ENCODE data around the gene YIPF3. TPM values are rescaled to one million over a fixed set of nuclear protein-coding genes. Genes with fewer than 3 reads are reported as not detected.

YIPF3 gene
- total RNA-seq, 4 donors from 2014 or later, result 82.6 to 119 (median 89.0) TPM

DNA sequence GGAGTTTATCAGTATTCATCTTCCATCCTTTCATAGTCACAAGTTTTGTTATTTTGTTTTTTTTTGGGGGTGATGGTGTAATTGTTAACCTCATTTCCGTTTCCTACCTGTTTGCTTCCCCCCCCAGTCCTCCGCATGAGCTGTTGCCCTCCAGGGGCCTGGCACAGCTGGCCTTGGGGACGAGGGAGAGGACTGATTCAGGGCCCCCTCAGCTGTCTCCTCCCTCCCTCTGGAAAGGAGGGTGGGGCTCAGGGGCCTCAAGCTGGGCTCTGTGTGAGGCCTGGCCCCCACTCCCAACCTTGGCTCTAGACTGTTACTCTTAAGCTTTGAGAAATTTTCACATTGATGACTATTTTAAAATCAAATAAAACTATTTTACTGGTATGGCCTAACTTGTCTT is 10.6 kb downstream of the YIPF3 start:
- DNase-seq (ENCODE audit: low spot score in 2 of 2), result no peak
- H3K4me3 ChIP-seq (ENCODE audit: low read depth, poor library complexity, severe bottlenecking), result no peak overlapping the region
- 76 to 77% methylated on average over 3 of the region's 3 CpGs for WGBS, 2 donors
- no peak for TF ChIP-seq POLR2A (IDR thresholded peaks at IDR 0.05)
- TF ChIP-seq, protein P1, sequence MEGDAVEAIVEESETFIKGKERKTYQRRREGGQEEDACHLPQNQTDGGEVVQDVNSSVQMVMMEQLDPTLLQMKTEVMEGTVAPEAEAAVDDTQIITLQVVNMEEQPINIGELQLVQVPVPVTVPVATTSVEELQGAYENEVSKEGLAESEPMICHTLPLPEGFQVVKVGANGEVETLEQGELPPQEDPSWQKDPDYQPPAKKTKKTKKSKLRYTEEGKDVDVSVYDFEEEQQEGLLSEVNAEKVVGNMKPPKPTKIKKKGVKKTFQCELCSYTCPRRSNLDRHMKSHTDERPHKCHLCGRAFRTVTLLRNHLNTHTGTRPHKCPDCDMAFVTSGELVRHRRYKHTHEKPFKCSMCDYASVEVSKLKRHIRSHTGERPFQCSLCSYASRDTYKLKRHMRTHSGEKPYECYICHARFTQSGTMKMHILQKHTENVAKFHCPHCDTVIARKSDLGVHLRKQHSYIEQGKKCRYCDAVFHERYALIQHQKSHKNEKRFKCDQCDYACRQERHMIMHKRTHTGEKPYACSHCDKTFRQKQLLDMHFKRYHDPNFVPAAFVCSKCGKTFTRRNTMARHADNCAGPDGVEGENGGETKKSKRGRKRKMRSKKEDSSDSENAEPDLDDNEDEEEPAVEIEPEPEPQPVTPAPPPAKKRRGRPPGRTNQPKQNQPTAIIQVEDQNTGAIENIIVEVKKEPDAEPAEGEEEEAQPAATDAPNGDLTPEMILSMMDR (IDR thresholded peaks at IDR 0.05), result no peak
- intact Hi-C loops (cut with DNase I; ENCODE audit: low total_unique reads), result loop anchor here (5.0 to 10.0 kb wide), 3 partner anchors 54 to 244 kb away; no protein-coding TSS in a partner anchor

DNA sequence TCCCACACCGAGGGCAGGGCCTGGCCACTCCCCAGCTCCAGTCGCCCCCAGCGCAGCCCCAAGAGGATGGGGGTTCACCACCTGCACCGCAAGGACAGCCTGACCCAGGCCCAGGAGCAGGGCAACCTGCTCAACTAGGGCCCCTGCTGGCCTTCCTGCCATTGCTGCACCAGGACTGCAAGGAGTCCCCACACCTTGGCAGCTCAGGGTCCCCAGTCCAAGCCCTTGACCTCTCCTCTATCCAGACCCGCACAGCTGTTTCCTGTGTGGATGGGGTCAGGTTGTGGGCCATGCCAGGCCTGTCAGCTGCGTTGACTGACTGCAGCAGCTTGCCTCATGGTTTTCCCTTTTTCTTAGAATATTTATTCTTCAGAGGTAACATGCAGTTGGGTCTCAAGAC is 11.0 kb downstream of the YIPF3 start:
- no peak overlapping the region for H3K4me3 ChIP-seq (ENCODE audit: low read depth, poor library complexity, severe bottlenecking)
- 68 to 85% methylated on average over 5 to 6 of the region's 6 CpGs for WGBS, 2 donors
- DNase-seq (ENCODE audit: low spot score in 2 of 2), result no peak
- intact Hi-C loops (cut with DNase I; ENCODE audit: low total_unique reads), result loop anchor here (5.0 to 10.0 kb wide), 3 partner anchors 53 to 243 kb away; no protein-coding TSS in a partner anchor
- no peak for TF ChIP-seq POLR2A (IDR thresholded peaks at IDR 0.05)
- TF ChIP-seq, protein P1 (IDR thresholded peaks at IDR 0.05), result no peak

DNA sequence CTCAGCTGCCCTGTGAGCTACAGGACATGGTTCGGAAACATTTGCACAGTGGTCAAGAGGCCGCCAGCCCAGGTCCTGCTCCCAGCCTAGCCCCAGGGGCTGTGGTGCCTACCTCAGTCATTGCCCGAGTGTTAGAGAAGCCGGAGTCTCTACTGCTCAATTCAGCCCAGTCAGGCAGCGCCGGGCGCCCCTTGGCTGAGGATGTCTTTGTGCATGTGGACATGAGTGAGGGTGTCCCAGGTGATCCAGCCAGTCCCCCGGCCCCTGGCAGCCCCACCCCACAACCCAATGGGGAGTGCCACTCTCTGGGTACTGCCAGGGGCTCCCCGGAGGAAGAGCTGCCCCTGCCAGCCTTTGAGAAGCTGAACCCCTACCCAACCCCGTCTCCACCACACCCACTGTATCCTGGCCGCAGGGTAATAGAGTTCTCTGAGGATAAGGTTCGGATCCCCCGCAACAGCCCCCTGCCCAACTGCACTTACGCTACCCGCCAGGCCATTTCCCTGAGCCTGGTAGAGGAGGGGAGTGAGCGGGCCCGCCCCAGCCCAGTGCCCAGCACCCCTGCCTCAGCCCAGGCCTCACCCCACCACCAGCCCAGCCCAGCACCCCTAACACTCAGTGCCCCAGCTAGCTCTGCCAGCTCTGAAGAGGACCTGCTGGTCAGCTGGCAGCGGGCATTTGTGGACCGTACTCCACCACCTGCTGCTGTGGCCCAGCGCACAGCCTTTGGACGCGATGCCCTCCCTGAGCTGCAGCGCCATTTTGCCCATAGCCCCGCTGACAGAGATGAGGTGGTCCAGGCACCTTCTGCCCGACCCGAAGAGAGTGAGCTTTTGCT is 11.8 kb downstream of the YIPF3 start:
- intact Hi-C loops (cut with DNase I; ENCODE audit: low total_unique reads), result loop anchor here (5.0 to 10.0 kb wide), 3 partner anchors 53 to 243 kb away; no protein-coding TSS in a partner anchor
- H3K4me3 ChIP-seq (ENCODE audit: low read depth, poor library complexity, severe bottlenecking), result no peak overlapping the region
- TF ChIP-seq, protein P1 (IDR thresholded peaks at IDR 0.05), result no peak
- no peak for DNase-seq (ENCODE audit: low spot score in 2 of 2)
- WGBS, 2 donors, result 90 to 93% methylated on average over 23 to 24 of the region's 26 CpGs

DNA sequence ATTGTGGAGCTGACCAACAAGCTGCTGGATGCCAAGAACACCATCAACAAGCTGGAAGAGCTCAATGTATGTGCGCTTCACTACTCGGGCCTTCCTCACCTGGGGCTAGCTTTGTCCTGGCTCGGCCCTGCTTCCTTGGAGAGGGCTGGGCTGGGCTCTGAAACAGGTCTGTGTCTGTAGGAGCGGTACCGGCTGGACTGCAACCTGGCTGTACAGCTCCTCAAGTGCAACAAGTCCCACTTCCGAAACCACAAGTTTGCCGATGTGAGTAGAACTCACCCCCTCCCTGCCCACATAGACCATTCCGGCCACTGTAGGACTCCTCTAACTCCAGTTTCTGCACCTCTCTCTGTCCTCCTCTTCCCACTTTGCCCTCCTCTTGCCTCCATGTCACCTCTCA is 13.3 kb downstream of the YIPF3 start:
- DNase-seq (ENCODE audit: low spot score in 2 of 2), result no peak
- H3K4me3 ChIP-seq (ENCODE audit: low read depth, poor library complexity, severe bottlenecking), result no peak overlapping the region
- 83 to 85% methylated on average over 7 to 8 of the region's 8 CpGs for WGBS, 2 donors
- intact Hi-C loops (cut with DNase I; ENCODE audit: low total_unique reads), result loop anchor here (10.0 kb wide), 1 partner anchor 149 kb away; no protein-coding TSS in a partner anchor
- no peak for TF ChIP-seq POLR2A (IDR thresholded peaks at IDR 0.05)
- TF ChIP-seq, protein P1 (IDR thresholded peaks at IDR 0.05), result no peak

DNA sequence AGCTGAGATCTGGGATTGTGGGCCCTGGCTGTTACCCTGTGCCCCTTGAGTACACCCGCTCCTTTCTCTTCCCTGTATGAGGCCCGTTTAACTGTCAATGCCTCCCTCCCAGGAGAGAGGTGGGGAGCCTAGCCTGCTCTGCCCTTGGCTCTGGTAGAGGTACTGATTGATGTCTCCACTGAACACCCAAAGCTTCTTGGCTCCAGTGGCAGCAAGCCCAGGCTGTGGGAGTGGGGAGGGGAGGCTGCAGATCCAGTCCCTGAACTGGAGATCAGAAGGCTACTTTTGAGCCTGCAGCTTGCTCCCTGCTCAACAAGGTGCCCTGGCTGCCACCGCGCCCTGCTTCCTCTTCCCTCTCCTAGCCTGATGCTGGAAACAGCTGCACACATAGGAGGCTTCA is 14.1 kb downstream of the YIPF3 start:
- TF ChIP-seq POLR2A (IDR thresholded peaks at IDR 0.05), result no peak
- TF ChIP-seq, protein P1 (IDR thresholded peaks at IDR 0.05), result no peak
- no peak for DNase-seq (ENCODE audit: low spot score in 2 of 2)
- intact Hi-C loops (cut with DNase I; ENCODE audit: low total_unique reads), result loop anchor here (10.0 kb wide), 1 partner anchor 148 kb away; no protein-coding TSS in a partner anchor
- WGBS, 2 donors, result 79 to 82% methylated on average over 4 of the region's 4 CpGs
- no peak overlapping the region for H3K4me3 ChIP-seq (ENCODE audit: low read depth, poor library complexity, severe bottlenecking)
